T47D (cell line): Measurements from ENCODE around the gene DISP2.
A peak's percentile ranks its signal among the peaks of the same experiment; 100 is the strongest.

Source experiments
- DNase-seq, 2 experiments: peaks; one replicate each; pipeline versions ENCODE4 v3.0.0 to v3.0.0-alpha.2; 2011 to 2012; ENCODE audit warnings: low read depth in 1 of 2, low spot score in 1 of 2
- JUND ChIP-seq: IDR thresholded peaks from 2 replicates; pipeline ENCODE4 v1.6.1; 2012; ENCODE audit warnings: low read depth
- in situ Hi-C: cut with HindIII; loops from 2 replicates; pipeline ENCODE4 v1.10.0; 2016; ENCODE audit warnings: low sequenced_read_pairs, low pct_unique_long_range_greater_than_20kb

The DISP2 gene

GRCh38 chr15:40349163-40349562, 8.9 kb upstream of the DISP2 start:
- no peak for DNase-seq
- no peak for TF ChIP-seq JUND
- in situ Hi-C loops = no loop called here

GRCh38 chr15:40352281-40352901, 5.6 kb upstream of the DISP2 start:
- in situ Hi-C loops = no loop called here
- TF ChIP-seq JUND = no peak
- DNase-seq = no peak

- TF ChIP-seq JUND = no peak
- DNase-seq = no peak
- in situ Hi-C loops = no loop called here
These were observed 4.3 kb upstream of the DISP2 start for GRCh38 chr15:40353697-40354096.

GRCh38 chr15:40354408-40355171, 3.4 kb upstream of the DISP2 start:
- in situ Hi-C loops = no loop called here
- DNase-seq = peak in 1 of 2 experiments; percentile 56
- TF ChIP-seq JUND = no peak

GRCh38 chr15:40355976-40356585, 1.9 kb upstream of the DISP2 start:
- TF ChIP-seq JUND = no peak
- in situ Hi-C loops = no loop called here
- no peak for DNase-seq

- no peak for TF ChIP-seq JUND
- no peak for DNase-seq
- in situ Hi-C loops = no loop called here
These were observed 773 bp upstream of the DISP2 start for GRCh38 chr15:40357246-40357645.

- no peak for DNase-seq
- no peak for TF ChIP-seq JUND
- in situ Hi-C loops = no loop called here
These were observed 693 bp downstream of the DISP2 start for GRCh38 chr15:40358471-40359353.

GRCh38 chr15:40360015-40360414, 2.0 kb downstream of the DISP2 start:
- DNase-seq = no peak
- in situ Hi-C loops = no loop called here
- TF ChIP-seq JUND = no peak

- DNase-seq = no peak
- no peak for TF ChIP-seq JUND
- in situ Hi-C loops = no loop called here
These were observed 3.6 kb downstream of the DISP2 start for GRCh38 chr15:40361640-40362039.

GRCh38 chr15:40363611-40364010, 5.6 kb downstream of the DISP2 start:
- TF ChIP-seq JUND = no peak
- in situ Hi-C loops = no loop called here
- DNase-seq = no peak

GRCh38 chr15:40364251-40364650, 6.2 kb downstream of the DISP2 start:
- in situ Hi-C loops = no loop called here
- TF ChIP-seq JUND = no peak
- DNase-seq = no peak

GRCh38 chr15:40365016-40365415, 7.0 kb downstream of the DISP2 start:
- TF ChIP-seq JUND = no peak
- no peak for DNase-seq
- in situ Hi-C loops = no loop called here
